Trophoblast cell (in vitro differentiated cells and primary cell): ENCODE results near the gene SPACDR.

Experiments
- DNase-seq, 2 donors: peaks; one replicate each; pipeline ENCODE4 v3.0.0-alpha.2; 2016
- H2AFZ ChIP-seq: 2 replicates; pipeline ENCODE4 v1.6.1; 2013; ENCODE audit warnings: low read length, moderate library complexity, mild to moderate bottlenecking; ENCODE audit not compliant: insufficient read depth, poor library complexity
- H2AK5ac ChIP-seq: 2 replicates; pipeline ENCODE4 v1.6.1; 2013; ENCODE audit warnings: mild to moderate bottlenecking, low read length
- H2BK120ac ChIP-seq: 2 replicates; pipeline ENCODE4 v1.6.1; 2013; ENCODE audit warnings: low read length, mild to moderate bottlenecking, moderate library complexity; ENCODE audit not compliant: insufficient read depth, poor library complexity
- H2BK12ac ChIP-seq: 2 replicates; pipeline ENCODE4 v1.6.1; 2013; ENCODE audit warnings: mild to moderate bottlenecking, low read length, moderate library complexity
- H2BK5ac ChIP-seq: 2 replicates; pipeline ENCODE4 v1.6.1; 2013; ENCODE audit warnings: low read length, low read depth, moderate library complexity, mild to moderate bottlenecking; ENCODE audit not compliant: poor library complexity
- H3K14ac ChIP-seq: 2 replicates; pipeline ENCODE4 v1.6.1; 2013; ENCODE audit warnings: mild to moderate bottlenecking, low read length
- H3K18ac ChIP-seq: 2 replicates; pipeline ENCODE4 v1.6.1; 2013; ENCODE audit warnings: mild to moderate bottlenecking, low read length
- H3K23ac ChIP-seq: 2 replicates; pipeline ENCODE4 v1.6.1; 2013; ENCODE audit warnings: low read length
- H3K27ac ChIP-seq: 2 replicates; pipeline ENCODE4 v1.5.1; 2013; ENCODE audit warnings: low read depth, mild to moderate bottlenecking, inconsistent platforms, low read length, moderate library complexity
- H3K27me3 ChIP-seq: 2 replicates; pipeline ENCODE4 v1.6.1; 2013; ENCODE audit warnings: inconsistent platforms, mild to moderate bottlenecking, low read length, moderate library complexity; ENCODE audit not compliant: insufficient read depth
- H3K36me3 ChIP-seq, 2 experiments: 1 replicate in 1 of 2; 2 replicates in 1 of 2; pipeline ENCODE4 v1.6.1; 2013; ENCODE audit warnings: low read length in 2 of 2, mild to moderate bottlenecking in 2 of 2, moderate library complexity in 1 of 2; ENCODE audit not compliant: insufficient read depth in 2 of 2, control insufficient read depth in 1 of 2
- H3K4ac ChIP-seq: 2 replicates; pipeline ENCODE4 v1.6.1; 2013; ENCODE audit warnings: low read depth, mild to moderate bottlenecking, low read length, moderate library complexity
- H3K4me1 ChIP-seq, 2 experiments: 1 replicate in 1 of 2; 2 replicates in 1 of 2; pipeline ENCODE4 v1.6.1; 2013; ENCODE audit warnings: low read length in 2 of 2, mild to moderate bottlenecking in 2 of 2, moderate library complexity in 1 of 2; ENCODE audit not compliant: insufficient read depth in 2 of 2, control insufficient read depth in 1 of 2
- H3K4me2 ChIP-seq: 2 replicates; pipeline ENCODE4 v1.6.1; 2013; ENCODE audit warnings: inconsistent platforms, mild to moderate bottlenecking, low read length, moderate library complexity
- H3K4me3 ChIP-seq: 2 replicates; pipeline ENCODE4 v1.5.1; 2013; ENCODE audit warnings: mild to moderate bottlenecking, low read depth, low read length, inconsistent platforms
- H3K79me1 ChIP-seq: one replicate; pipeline ENCODE4 v1.6.1; 2013; ENCODE audit warnings: low read length
- H3K79me2 ChIP-seq: 2 replicates; pipeline ENCODE4 v1.6.1; 2013; ENCODE audit warnings: low read length, mild to moderate bottlenecking; ENCODE audit not compliant: control insufficient read depth, insufficient read depth, poor library complexity
- H3K9ac ChIP-seq: 2 replicates; pipeline ENCODE4 v1.6.1; 2013; ENCODE audit warnings: mild to moderate bottlenecking, low read length
- H3K9me3 ChIP-seq: 2 replicates; pipeline ENCODE4 v1.6.1; 2013; ENCODE audit warnings: low read depth, mild to moderate bottlenecking, control low read depth, inconsistent platforms, low read length; ENCODE audit not compliant: insufficient read depth
- H4K12ac ChIP-seq: 2 replicates; pipeline ENCODE4 v1.6.1; 2013; ENCODE audit warnings: low read depth, mild to moderate bottlenecking, low read length, moderate library complexity
- H4K8ac ChIP-seq: 2 replicates; pipeline ENCODE4 v1.6.1; 2013; ENCODE audit warnings: low read depth, mild to moderate bottlenecking, low read length, moderate library complexity
- H4K91ac ChIP-seq: one replicate; pipeline ENCODE4 v1.6.1; 2013; ENCODE audit warnings: low read depth, mild to moderate bottlenecking, low read length, moderate library complexity
- WGBS: extraction: QIAGEN DNeasy Blood & Tissue Kit; methylation state at CpG from one replicate; pipeline ENCODE4 v1.1.7; 2013; ENCODE audit warnings: missing lambda C conversion rate; ENCODE audit not compliant: insufficient read length, insufficient coverage; ENCODE audit errors: extremely low coverage; 5-methylcytosine and 5-hydroxymethylcytosine counted together

SPACDR gene

DNA sequence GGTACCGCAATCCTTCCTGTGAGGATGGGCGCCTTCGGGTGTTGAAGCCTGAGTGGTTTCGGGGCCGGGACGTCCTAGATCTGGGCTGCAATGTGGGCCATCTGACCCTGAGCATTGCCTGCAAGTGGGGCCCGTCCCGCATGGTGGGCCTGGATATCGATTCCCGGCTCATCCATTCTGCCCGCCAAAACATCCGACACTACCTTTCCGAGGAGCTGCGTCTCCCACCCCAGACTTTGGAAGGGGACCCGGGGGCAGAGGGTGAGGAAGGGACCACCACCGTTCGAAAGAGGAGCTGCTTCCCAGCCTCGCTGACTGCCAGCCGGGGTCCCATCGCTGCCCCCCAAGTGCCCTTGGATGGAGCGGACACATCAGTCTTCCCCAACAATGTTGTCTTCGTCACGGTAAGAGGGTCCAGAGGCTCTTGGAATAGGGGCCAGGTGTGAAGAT, 32.7 kb downstream of the SPACDR start:
- no peaks in the 10 kb centered on the region for H3K27me3 ChIP-seq
- no peak overlapping the region for H3K27ac ChIP-seq
- H3K79me2 ChIP-seq: peaks cover 20% of the 10 kb centered on the region
- no peak overlapping the region for H4K8ac ChIP-seq
- no CpG with 5 or more reads among the region's 23 CpGs for WGBS
- H3K79me1 ChIP-seq: peaks cover 27% of the 10 kb centered on the region
- H2BK12ac ChIP-seq: no peak overlapping the region
- no peak for DNase-seq
- H3K14ac ChIP-seq: no peak overlapping the region
- peaks cover 19 to 24% of the 10 kb centered on the region in 2 experiments for H3K4me1 ChIP-seq
- H3K9ac ChIP-seq: no peak overlapping the region
- no peak overlapping the region for H2AK5ac ChIP-seq
- no peak overlapping the region for H2AFZ ChIP-seq
- no peak overlapping the region for H3K23ac ChIP-seq
- H3K18ac ChIP-seq: peak overlapping the region; percentile 9
- peaks cover 2% of the 10 kb centered on the region for H3K9me3 ChIP-seq
- H4K91ac ChIP-seq: no peak overlapping the region
- no peak overlapping the region for H3K4me2 ChIP-seq
- H3K4ac ChIP-seq: peak overlapping the region; percentile 17
- H2BK120ac ChIP-seq: no peak overlapping the region
- no peak overlapping the region for H2BK5ac ChIP-seq
- peak overlapping the region; percentile 4 for H4K12ac ChIP-seq
- H3K4me3 ChIP-seq: no peak overlapping the region
- H3K36me3 ChIP-seq: peaks cover 33 to 34% of the 10 kb centered on the region in 2 experiments

GRCh38 chr7:100430493-100431285, 33.4 kb downstream of the SPACDR start:
- H4K8ac ChIP-seq: no peak overlapping the region
- H3K9ac ChIP-seq: peak overlapping the region; percentile 78
- H3K4me1 ChIP-seq: peaks cover 19 to 24% of the 10 kb centered on the region in 2 experiments
- H3K79me1 ChIP-seq: peaks cover 21% of the 10 kb centered on the region
- H3K9me3 ChIP-seq: peaks cover 2% of the 10 kb centered on the region
- H2BK12ac ChIP-seq: no peak overlapping the region
- no peak overlapping the region for H2AFZ ChIP-seq
- peak overlapping the region; percentile 25 for H3K4ac ChIP-seq
- peak overlapping the region; percentile 22 for H2BK5ac ChIP-seq
- H3K79me2 ChIP-seq: peaks cover 15% of the 10 kb centered on the region
- no peak for DNase-seq
- no peak overlapping the region for H2AK5ac ChIP-seq
- peak overlapping the region; percentile 17 for H4K12ac ChIP-seq
- H3K14ac ChIP-seq: no peak overlapping the region
- no peak overlapping the region for H3K18ac ChIP-seq
- peaks cover 33 to 34% of the 10 kb centered on the region in 2 experiments for H3K36me3 ChIP-seq
- H3K4me3 ChIP-seq: peak overlapping the region; percentile 87
- peak overlapping the region; percentile 81 for H3K4me2 ChIP-seq
- WGBS: no CpG with 5 or more reads among the region's 31 CpGs
- H3K27ac ChIP-seq: peak overlapping the region; percentile 99
- peak overlapping the region; percentile 99 for H4K91ac ChIP-seq
- no peak overlapping the region for H2BK120ac ChIP-seq
- H3K27me3 ChIP-seq: no peaks in the 10 kb centered on the region
- no peak overlapping the region for H3K23ac ChIP-seq

- peaks cover 33 to 34% of the 10 kb centered on the region in 2 experiments for H3K36me3 ChIP-seq
- peaks cover 15 to 18% of the 10 kb centered on the region in 2 experiments for H3K4me1 ChIP-seq
- no peak within 1 kb of the TSS for H3K23ac ChIP-seq
- peak within 1 kb of the TSS; percentile 99 for H3K27ac ChIP-seq
- peaks cover 2% of the 10 kb centered on the region for H3K9me3 ChIP-seq
- H2AK5ac ChIP-seq: peak within 1 kb of the TSS; percentile 91
- peak within 1 kb of the TSS; percentile 95 for H2BK5ac ChIP-seq
- peak within 1 kb of the TSS; percentile 99 for H3K14ac ChIP-seq
- peaks cover 13% of the 10 kb centered on the region for H3K79me2 ChIP-seq
- no peak within 1 kb of the TSS for H2BK12ac ChIP-seq
- peak within 1 kb of the TSS; percentile 96 for H2BK120ac ChIP-seq
- H3K9ac ChIP-seq: peak within 1 kb of the TSS; percentile 98
- H4K91ac ChIP-seq: peak within 1 kb of the TSS; percentile 99
- DNase-seq: peak; percentile 94 to 98
- peaks cover 19% of the 10 kb centered on the region for H3K79me1 ChIP-seq
- peak within 1 kb of the TSS; percentile 95 for H3K4ac ChIP-seq
- no CpG with 5 or more reads among the region's 95 CpGs for WGBS
- no peaks in the 10 kb centered on the region for H3K27me3 ChIP-seq
- H2AFZ ChIP-seq: peak within 1 kb of the TSS; percentile 56
- H3K18ac ChIP-seq: peak within 1 kb of the TSS; percentile 96
- peak within 1 kb of the TSS; percentile 97 for H3K4me2 ChIP-seq
- H4K12ac ChIP-seq: peak within 1 kb of the TSS; percentile 91
- peak within 1 kb of the TSS; percentile 87 for H3K4me3 ChIP-seq
- H4K8ac ChIP-seq: peak within 1 kb of the TSS; percentile 98
Observed at GRCh38 chr7:100429637-100430492, 34.2 kb downstream of the SPACDR start, which contains the start of gene MEPCE. Gene MEPCE, plus strand, starts transcription at chr7:100429831. Its CDS starts 188 bp downstream, at chr7:100430019.

DNA sequence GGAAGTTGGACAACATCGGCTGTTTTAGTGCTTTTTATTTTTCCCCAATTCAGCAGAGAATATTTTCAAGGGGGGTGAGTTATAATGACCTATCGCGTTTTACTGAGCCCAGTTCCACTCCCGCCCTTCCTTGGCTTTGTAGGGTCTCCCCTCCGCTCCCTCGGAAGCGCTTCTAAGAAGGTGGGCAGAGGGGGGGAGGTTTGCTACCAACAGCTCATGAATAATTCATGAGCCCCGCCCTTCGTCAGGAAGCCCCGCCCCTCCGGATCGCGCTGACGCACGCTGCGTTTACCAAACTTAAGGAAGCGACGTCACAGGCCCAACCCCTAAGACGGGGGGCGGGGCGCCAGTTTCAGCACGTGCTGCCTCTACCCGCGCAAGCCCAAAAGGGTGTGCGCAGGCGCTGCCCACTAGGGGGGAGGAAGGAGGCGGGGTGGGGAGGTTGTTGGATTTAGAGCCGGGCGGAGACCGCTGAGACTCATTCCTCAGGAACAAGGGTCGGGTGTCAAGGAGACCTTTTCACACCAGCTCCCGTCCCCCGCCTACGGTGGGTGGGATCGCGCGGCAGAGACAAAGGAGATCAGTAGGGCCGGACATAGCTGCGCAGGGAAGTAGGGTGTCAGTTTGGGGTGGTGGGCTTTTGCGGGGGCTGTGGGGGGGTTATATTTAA, 35.0 kb downstream of the SPACDR start:
- no peaks in the 10 kb centered on the region for H3K27me3 ChIP-seq
- H4K12ac ChIP-seq: peak overlapping the region; percentile 88
- H2BK120ac ChIP-seq: peak overlapping the region; percentile 83
- H2BK12ac ChIP-seq: no peak overlapping the region
- H3K23ac ChIP-seq: no peak overlapping the region
- peak; percentile 100 for DNase-seq
- no CpG with 5 or more reads among the region's 40 CpGs for WGBS
- H4K91ac ChIP-seq: peak overlapping the region; percentile 96
- H3K79me2 ChIP-seq: peaks cover 13% of the 10 kb centered on the region
- peak overlapping the region; percentile 87 for H3K4me3 ChIP-seq
- H3K9me3 ChIP-seq: peaks cover 2% of the 10 kb centered on the region
- H3K36me3 ChIP-seq: peaks cover 26 to 28% of the 10 kb centered on the region in 2 experiments
- H3K27ac ChIP-seq: peak overlapping the region; percentile 99
- H3K79me1 ChIP-seq: peaks cover 19% of the 10 kb centered on the region
- peak overlapping the region; percentile 89 for H4K8ac ChIP-seq
- peak overlapping the region; percentile 97 for H3K4me2 ChIP-seq
- peak overlapping the region; percentile 91 for H3K14ac ChIP-seq
- peak overlapping the region; percentile 89 for H3K4ac ChIP-seq
- no peak overlapping the region for H2AFZ ChIP-seq
- H3K4me1 ChIP-seq: peaks cover 15 to 16% of the 10 kb centered on the region in 2 experiments
- H3K9ac ChIP-seq: peak overlapping the region; percentile 95
- peak overlapping the region; percentile 38 for H2AK5ac ChIP-seq
- H3K18ac ChIP-seq: peak overlapping the region; percentile 95
- peak overlapping the region; percentile 92 for H2BK5ac ChIP-seq
